GM18508 (cell line): ENCODE measurements around the gene PAPPA.

Source experiments
- ATAC-seq: cut with Tn5 transposase; IDR thresholded peaks from one replicate; pipeline ENCODE4 v1.9.1; 2021; ENCODE audit warnings: moderate number of reproducible peaks; ENCODE audit not compliant: insufficient read depth, unreplicated experiment

PAPPA gene

DNA sequence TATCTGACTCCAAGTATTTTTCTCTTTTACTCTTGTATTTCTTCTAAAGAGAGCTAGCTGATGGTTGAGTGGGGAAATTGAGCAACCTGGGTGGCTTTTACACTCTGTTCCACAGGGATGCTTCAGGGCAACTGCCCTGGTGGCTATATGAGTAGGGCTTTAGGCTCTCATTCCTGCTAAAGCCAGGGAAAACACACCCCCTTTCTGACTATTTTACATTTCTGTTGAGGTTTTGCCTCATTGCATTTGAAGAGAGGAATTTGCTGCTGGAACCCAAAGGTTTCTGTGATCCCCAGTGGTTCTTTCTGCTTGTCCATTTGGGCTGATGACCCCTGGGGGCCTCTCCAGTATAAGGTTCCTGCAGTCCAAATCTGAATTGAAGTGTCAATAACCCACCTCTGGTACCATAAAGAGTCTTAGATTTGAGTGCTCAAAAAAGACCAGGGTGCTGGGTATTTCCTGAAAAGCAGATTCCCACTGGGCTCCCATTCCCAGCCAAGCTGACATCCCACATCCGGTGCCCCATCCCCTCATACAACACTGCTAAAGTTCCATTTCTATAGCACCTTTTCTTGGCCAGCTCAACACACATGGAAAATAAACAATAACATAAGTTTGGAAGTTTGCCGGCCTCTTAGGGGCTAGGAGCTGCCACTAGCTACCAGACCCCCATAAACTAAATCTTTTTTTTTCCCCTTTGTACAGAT is 59.5 kb downstream of the PAPPA start:
- ATAC-seq: no peak

DNA sequence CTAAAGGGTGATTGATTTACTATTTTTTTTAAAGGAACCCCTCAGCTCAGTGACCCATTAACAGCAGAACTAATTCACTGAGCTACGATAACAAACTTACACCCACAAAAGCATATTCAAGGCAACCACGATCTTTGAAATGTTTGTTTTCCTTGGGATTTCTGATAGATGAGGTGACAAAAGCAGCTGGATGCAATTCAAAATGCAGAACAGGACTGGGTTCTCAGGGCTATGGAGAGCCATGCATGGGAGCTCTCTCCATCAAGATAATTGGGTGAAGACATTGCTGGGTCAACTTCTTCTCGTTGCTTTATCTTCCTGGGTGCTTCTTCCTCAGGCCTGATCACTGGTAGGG is 60.1 kb downstream of the PAPPA start:
- no peak for ATAC-seq

DNA sequence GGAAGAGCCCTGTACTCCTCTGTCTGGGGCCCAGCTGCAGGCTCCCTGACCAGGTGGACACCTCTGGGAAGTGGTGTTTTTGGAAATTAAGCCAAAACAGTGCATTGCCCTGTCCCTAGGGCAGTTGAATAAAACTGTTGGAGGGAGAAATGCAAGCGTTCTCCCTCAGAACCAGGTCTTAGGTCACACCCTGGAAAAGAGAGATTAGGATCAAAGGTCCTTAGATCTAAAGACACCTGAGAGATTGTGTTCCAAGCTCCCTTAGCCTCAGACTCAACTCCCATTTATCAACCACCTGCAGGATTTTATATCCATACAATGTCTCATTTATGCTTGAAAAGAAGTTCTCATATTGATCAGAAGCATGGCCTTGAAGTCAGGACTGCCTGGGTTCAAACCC is 64.8 kb downstream of the PAPPA start:
- ATAC-seq: no peak

DNA sequence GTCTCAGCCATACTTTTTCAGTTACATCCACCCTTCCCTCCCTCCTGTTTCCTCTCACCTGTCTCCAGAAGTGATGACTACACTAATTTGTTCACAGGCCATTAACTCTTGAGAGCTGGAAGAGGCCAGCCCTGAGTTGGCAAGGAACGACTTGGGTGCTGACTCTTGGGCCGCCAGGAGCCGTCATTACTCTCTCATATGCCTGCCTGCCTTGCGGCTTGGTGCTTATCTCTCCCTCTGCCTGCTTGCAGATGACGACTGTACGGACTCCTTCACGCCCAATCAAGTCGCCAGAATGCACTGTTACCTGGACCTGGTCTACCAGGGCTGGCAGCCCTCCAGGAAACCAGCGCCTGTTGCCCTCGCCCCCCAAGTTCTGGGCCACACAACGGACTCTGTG is 66.1 kb downstream of the PAPPA start:
- ATAC-seq: no peak

DNA sequence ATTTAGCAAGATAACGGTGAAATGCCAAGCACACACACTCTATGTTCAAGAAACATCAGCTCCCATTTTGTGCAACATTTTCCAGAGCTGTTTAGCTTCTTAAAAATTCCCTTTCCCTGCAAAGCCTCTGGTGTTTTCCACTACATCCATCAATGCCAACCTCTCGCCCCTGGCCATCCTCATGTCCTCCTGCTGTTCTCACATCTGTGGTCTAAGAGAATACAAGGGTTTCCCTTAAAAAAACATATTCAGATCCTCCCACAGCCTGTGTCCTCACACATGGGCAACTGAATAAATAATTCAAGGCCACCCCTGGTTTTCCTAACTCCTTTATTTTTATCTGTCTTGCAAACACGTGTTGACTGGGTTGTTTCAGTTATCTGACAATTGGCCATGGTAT is 70.3 kb downstream of the PAPPA start:
- ATAC-seq: no peak

DNA sequence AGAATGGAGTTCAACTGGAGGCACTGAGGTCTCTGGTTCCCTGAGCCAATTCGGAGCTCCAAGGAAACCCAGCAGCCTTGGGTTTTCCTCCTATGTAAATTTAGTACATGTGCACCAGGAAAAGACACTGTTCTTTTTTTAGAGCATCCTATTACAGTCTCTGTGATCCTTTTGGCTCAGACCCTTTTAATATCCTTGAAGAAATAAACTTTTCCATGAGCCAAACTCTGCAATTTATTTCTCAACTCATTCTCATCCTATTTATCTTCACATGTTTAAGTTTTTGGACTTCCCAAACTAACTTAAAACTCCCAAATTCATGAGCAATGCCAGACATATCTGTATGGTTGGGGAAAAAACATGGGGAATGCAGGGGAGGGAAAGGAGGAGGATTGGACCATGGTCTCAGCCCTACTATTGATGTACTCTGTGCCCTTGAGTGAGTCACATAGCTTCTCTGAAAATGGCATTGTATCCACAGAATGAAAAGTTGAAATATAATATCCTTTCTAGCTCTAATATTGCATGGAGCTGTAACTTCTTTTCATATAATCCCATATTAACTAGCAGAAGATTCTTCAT is 76.6 kb downstream of the PAPPA start:
- no peak for ATAC-seq

DNA sequence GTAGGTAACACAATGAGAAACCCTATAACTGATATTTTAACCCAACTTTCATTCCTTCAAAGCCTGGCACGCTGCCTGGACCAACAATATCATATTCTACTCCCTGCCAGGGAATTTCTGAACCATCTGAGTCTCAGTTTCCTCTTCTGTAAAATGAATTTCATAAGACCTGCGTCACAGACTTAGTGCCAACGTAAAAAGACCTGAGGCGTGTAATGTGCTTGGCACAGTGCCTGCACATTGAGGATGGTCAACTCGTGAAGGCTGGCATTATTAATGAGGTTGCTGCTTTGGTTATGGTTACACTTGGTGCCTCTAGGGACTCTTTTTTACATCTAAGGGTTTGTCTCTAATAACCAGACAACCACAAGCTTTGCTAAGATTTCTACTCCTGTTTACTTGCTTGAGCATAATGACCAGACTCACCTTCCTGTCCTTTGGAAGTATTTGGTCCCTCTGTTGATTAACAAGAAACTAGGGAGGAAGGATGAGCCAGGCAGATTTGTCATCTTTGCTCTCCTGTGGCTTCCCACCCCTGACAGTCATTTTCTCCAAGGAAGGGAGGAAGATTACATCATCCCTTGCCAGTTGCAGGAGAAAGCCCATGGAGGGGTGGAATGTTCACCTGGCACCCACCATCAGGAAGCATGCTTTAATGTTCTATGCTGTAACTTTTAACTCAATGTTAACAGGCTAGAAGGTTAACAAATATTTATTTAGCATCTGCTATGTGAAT is 79.0 kb downstream of the PAPPA start:
- ATAC-seq: no peak

- no peak for ATAC-seq
These were observed 79.6 kb downstream of the PAPPA start for GRCh38 chr9:116233160-116233530.

DNA sequence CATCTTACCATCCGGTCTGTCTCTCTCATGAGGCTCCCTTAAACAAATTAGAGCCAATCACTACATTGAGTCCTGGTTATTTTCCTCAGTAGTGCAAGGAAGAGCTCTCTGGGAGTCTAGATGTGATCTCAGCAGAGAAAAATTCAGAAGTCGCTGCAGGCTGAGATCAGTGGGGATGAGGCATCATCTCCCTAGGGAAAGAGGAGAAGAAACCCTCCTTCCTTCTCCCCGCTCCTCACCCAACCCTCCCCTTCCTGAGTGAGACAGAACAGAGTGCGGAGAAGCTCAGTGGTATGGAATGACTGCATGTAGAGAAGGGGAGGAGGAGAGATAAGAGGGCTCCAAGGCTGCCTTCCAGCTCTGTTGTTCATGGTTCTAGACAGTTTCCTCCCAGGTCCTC is 80.5 kb downstream of the PAPPA start:
- no peak for ATAC-seq

GRCh38 chr9:116236979-116237378 is 83.4 kb downstream of the PAPPA start:
- ATAC-seq: no peak

- ATAC-seq: no peak
These were observed 83.9 kb downstream of the PAPPA start for GRCh38 chr9:116237456-116237855.

DNA sequence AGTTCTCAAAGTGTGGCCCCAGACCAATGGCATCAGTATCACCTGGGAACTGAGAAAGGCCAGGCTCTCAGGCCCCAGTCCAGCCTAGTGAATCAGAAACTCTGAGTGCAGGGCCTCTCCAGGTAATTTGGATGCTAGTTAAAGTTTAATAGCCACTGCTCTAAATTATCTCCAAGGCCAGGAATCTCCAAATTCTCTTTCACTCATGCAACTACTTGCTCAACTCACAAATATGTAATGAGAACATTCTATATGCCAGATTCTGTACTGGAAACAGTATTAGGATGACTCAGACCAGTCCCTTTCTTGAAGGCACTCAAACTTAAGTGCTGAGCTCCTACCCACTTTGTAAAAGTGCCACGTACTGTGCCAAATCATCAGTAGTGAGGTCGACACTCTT is 84.6 kb downstream of the PAPPA start:
- no peak for ATAC-seq

DNA sequence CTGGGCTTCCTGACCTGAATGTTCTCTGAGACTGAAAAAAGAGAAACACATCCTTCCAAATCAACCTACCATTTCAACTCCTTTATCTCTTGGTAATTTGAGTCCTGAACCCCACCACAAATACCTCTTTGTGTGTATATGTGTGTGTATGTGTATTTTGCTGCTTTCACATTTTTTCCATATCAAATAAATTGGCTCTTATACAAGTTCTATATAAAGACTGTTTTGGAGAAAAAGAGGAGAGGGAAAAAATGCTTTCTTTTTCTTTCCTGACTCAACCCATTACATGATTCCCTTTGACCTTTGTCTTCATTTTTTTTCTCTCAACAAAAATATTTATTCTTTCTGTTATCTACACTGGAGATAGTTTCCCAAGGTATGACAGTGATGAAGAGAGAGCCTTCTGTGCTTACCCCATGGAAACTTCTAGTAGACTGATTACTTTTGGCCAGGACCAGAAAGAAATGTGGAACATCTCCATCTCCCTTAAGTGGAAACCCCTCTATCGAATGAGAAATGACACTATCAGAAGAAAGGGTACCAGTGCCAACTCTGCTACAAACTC is 85.3 kb downstream of the PAPPA start:
- ATAC-seq: no peak

DNA sequence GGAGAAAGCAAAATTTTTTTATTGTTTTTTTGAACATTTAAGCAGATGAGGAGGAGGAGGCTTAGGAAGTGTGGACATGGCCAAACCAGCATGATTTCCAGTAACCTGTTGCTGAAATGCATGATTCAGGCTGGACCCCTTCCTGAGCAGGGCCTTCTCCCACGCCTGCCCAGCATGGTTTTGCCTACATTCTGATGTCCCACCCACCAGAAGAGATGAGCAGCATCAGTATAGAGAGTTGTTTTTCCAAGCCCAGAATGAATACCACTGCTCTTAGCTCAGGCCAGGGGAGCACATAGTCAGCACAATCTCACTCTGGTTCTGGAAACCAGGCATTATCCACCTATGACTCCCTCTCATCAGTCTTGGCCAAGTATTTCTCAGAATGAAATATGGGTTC is 90.1 kb downstream of the PAPPA start:
- ATAC-seq: no peak

DNA sequence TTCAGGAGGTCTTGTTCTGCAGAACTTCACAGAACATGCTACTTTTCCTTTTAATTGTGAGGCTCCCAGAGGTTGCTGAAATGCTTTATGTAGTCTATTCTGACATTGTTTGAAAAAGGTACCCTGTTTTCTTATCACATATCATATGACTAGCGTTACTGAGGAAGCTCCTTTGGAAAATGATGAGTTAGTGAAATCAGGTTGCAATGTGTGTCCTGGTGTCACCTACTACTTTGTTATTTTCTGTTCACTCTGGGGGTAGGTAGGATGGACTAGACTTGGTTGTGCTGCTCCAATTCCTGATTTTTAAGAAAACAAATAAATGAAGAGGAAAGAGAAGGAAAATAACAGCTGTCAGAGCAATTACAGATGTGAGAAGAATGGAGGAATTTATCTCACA is 93.7 kb downstream of the PAPPA start:
- ATAC-seq: no peak

- ATAC-seq: no peak
These were observed 94.3 kb downstream of the PAPPA start for GRCh38 chr9:116247791-116248374.

GRCh38 chr9:116250891-116251290 is 97.3 kb downstream of the PAPPA start:
- ATAC-seq: no peak

DNA sequence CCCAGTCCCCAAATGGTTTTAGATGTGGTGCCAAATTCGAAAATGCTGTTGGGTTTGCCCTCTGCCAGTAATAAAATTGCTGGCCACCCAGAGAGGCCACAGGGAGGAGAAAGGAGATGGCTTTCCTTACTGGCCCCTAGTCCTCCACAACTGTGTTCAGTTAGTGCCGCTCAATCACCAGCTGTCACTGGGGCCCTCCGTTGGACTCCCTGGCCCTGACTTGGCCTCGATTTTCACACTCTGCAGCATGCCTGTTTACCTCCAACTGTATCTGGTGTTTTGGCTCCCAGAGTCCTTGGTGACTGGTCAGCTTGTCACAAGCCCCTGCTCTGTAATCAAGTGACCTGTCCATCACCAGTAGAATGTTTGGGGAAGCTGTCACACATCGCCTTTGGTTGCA is 97.8 kb downstream of the PAPPA start:
- no peak for ATAC-seq

GRCh38 chr9:116260531-116260930 is 106.9 kb downstream of the PAPPA start:
- ATAC-seq: no peak

DNA sequence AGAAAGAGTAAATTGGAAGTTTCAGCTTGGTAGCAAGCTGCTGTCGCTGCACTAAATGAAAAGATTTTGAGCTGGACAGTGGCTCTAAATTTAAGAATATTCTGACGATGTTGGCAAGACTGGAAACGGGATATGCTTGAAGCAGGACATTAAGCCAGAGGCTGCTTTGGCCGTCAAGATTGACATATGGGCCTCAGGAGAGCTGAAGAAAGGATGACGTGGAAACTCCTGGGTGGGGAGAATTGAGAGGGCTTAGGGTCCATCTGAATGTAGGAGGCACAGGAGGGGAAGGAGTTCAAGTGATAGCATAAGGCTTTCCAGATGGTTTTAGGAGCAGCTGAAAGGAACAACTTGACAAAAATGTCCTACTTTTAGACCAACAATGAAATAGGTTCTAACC is 108.9 kb downstream of the PAPPA start:
- ATAC-seq: no peak

GRCh38 chr9:116264361-116264760 is 110.8 kb downstream of the PAPPA start:
- ATAC-seq: no peak
